ENCODE data around the gene BSN.

DNA sequence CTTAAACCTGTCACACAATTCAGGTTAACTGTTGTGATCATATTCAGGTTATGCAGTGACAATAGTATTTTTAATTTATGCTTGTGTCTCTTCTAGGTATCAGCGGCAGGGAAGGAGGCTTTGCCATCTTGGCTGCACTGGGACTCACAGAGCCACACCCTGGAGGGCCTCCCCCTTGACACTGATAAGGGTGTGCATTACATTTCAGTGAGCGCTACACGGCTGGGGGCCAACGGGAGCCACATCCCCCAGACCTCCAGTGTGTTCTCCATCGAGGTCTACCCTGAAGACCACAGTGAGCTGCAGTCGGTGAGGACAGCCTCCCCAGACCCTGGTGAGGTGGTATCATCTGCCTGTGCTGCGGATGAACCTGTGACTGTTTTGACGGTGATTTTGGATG is 23.6 kb upstream of the BSN start:
- TF ChIP-seq POLR2AphosphoS5 (IDR thresholded peaks at IDR 0.05) (no peak), EP300 (IDR thresholded peaks at IDR 0.05) (no peak), POLR2A (IDR thresholded peaks at IDR 0.05) (no peak)
- TF ChIP-seq, protein P1, sequence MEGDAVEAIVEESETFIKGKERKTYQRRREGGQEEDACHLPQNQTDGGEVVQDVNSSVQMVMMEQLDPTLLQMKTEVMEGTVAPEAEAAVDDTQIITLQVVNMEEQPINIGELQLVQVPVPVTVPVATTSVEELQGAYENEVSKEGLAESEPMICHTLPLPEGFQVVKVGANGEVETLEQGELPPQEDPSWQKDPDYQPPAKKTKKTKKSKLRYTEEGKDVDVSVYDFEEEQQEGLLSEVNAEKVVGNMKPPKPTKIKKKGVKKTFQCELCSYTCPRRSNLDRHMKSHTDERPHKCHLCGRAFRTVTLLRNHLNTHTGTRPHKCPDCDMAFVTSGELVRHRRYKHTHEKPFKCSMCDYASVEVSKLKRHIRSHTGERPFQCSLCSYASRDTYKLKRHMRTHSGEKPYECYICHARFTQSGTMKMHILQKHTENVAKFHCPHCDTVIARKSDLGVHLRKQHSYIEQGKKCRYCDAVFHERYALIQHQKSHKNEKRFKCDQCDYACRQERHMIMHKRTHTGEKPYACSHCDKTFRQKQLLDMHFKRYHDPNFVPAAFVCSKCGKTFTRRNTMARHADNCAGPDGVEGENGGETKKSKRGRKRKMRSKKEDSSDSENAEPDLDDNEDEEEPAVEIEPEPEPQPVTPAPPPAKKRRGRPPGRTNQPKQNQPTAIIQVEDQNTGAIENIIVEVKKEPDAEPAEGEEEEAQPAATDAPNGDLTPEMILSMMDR (IDR thresholded peaks at IDR 0.05): no peak

Measured in gastroesophageal sphincter (tissue), 3 donors.